ENCODE data around the gene OIP5.
"Not testable (repeated sequence)": the region's sequence is repeated elsewhere in the genome, so short reads cannot be mapped to it uniquely, and the experiment has no call there.

Gene OIP5

GRCh38 chr15:41332194-41333025 is at the start of gene OIP5, which contains the start of gene NUSAP1:
OIP5 (minus strand) TSS chr15:41332591; CDS start chr15:41332561, 30 bp downstream.
NUSAP1 (plus strand) TSS chr15:41332881; CDS start chr15:41332958, 77 bp downstream.
- DNase-seq = peak; percentile 96

- DNase-seq = no peak
These were observed 45.6 kb upstream of the OIP5 start for GRCh38 chr15:41377978-41378377.

- DNase-seq = no peak
These were observed 35.0 kb upstream of the OIP5 start for GRCh38 chr15:41367418-41367817.

- DNase-seq = no peak
These were observed 22.0 kb upstream of the OIP5 start for GRCh38 chr15:41354371-41354770.

GRCh38 chr15:41350057-41350717 is 17.8 kb upstream of the OIP5 start:
- no peak for DNase-seq

- no peak for DNase-seq
These were observed 14.8 kb upstream of the OIP5 start for GRCh38 chr15:41347236-41347635.

- DNase-seq = no peak
These were observed 9.1 kb upstream of the OIP5 start for GRCh38 chr15:41341519-41341918.

- no peak for DNase-seq
These were observed 7.9 kb upstream of the OIP5 start for GRCh38 chr15:41340189-41340695.

- no peak for DNase-seq
These were observed 5.5 kb upstream of the OIP5 start for GRCh38 chr15:41337631-41338522.

- DNase-seq = no peak
These were observed 4.7 kb upstream of the OIP5 start for GRCh38 chr15:41337047-41337446.

- no peak for DNase-seq
These were observed 4.2 kb upstream of the OIP5 start for GRCh38 chr15:41336549-41336948.

- no peak for DNase-seq
These were observed 2.1 kb upstream of the OIP5 start for GRCh38 chr15:41334293-41335120.

- DNase-seq = no peak
These were observed 703 bp upstream of the OIP5 start for GRCh38 chr15:41333026-41333562.

GRCh38 chr15:41331833-41332193 is 578 bp downstream of the OIP5 start:
- no peak for DNase-seq

- no peak for DNase-seq
These were observed 1.1 kb downstream of the OIP5 start for GRCh38 chr15:41331281-41331680.

- DNase-seq = no peak
These were observed 8.8 kb downstream of the OIP5 start for GRCh38 chr15:41323611-41324010.

GRCh38 chr15:41320805-41321330 is 11.5 kb downstream of the OIP5 start:
- DNase-seq = not testable (repeated sequence)

- no peak for DNase-seq
These were observed 23.0 kb downstream of the OIP5 start for GRCh38 chr15:41309226-41309905.

GRCh38 chr15:41307679-41308078 is 24.7 kb downstream of the OIP5 start:
- DNase-seq = no peak

- DNase-seq = no peak
These were observed 28.1 kb downstream of the OIP5 start for GRCh38 chr15:41304149-41304770.
